RWPE2 (cell line): Measurements from ENCODE around the gene ALDH1A3.

Experiments used
- ATAC-seq: fragments of 200-7000 bp; cut with Tn5 transposase; 3 replicates; pipeline ENCODE4 v1.9.1; 2021; ENCODE audit warnings: low read depth
- DNase-seq: peaks from one replicate; pipeline ENCODE4 v3.0.0-alpha.2; 2020; ENCODE audit warnings: low spot score
- H3K27ac ChIP-seq: fragments of 450-650 bp; 2 replicates; pipeline ENCODE4 v1.5.1; 2017; ENCODE audit warnings: mild to moderate bottlenecking; ENCODE audit not compliant: poor library complexity, severe bottlenecking
- H3K27me3 ChIP-seq: fragments of 250-450 bp; sonication (Bioruptor Pico); 2 replicates; pipeline ENCODE4 v1.5.1; 2021; ENCODE audit warnings: mild to moderate bottlenecking, moderate library complexity; ENCODE audit not compliant: insufficient read depth, poor library complexity, severe bottlenecking
- H3K36me3 ChIP-seq: fragments of 250-450 bp; sonication (Bioruptor Pico); 2 replicates; pipeline ENCODE4 v1.5.1; 2020; ENCODE audit warnings: low read depth, mild to moderate bottlenecking, moderate library complexity
- H3K4me1 ChIP-seq: fragments of 250-450 bp; sonication (Bioruptor Pico); 2 replicates; pipeline ENCODE4 v1.5.1; 2021; ENCODE audit warnings: mild to moderate bottlenecking, moderate library complexity; ENCODE audit not compliant: insufficient read depth, poor library complexity, severe bottlenecking
- H3K4me3 ChIP-seq: fragments of 250-450 bp; sonication (Bioruptor Pico); 2 replicates; pipeline ENCODE4 v1.5.1; 2021; ENCODE audit warnings: mild to moderate bottlenecking, moderate library complexity; ENCODE audit not compliant: severe bottlenecking
- H3K9me3 ChIP-seq: fragments of 250-450 bp; sonication (Bioruptor Pico); 2 replicates; pipeline ENCODE4 v1.5.1; 2021; ENCODE audit warnings: mild to moderate bottlenecking, moderate library complexity; ENCODE audit not compliant: severe bottlenecking
- CTCF ChIP-seq: fragments of 450-650 bp; IDR thresholded peaks from one replicate; pipeline ENCODE4 v1.5.1; 2017; ENCODE audit warnings: mild to moderate bottlenecking, moderate library complexity; ENCODE audit not compliant: poor library complexity, severe bottlenecking

ALDH1A3 gene

GRCh38 chr15:100952566-100952965 lies 72.9 kb downstream of the ALDH1A3 start:
- no peak for ATAC-seq
- H3K36me3 ChIP-seq: peaks cover 6% of the 10 kb centered on the region; the same call in 1 of the 2 replicates
- no peak overlapping the region for H3K4me3 ChIP-seq
- TF ChIP-seq CTCF: no peak
- no peaks in the 10 kb centered on the region for H3K9me3 ChIP-seq
- DNase-seq: no peak
- H3K27ac ChIP-seq: no peak overlapping the region
- no peaks in the 10 kb centered on the region for H3K27me3 ChIP-seq
- H3K4me1 ChIP-seq: no peaks in the 10 kb centered on the region

GRCh38 chr15:100958326-100959065 lies 78.9 kb downstream of the ALDH1A3 start:
- TF ChIP-seq CTCF: no peak
- no peaks in the 10 kb centered on the region for H3K36me3 ChIP-seq
- ATAC-seq: peak; percentile 91
- no peak overlapping the region for H3K27ac ChIP-seq
- peaks cover 14% of the 10 kb centered on the region for H3K4me1 ChIP-seq
- DNase-seq: no peak
- H3K27me3 ChIP-seq: no peaks in the 10 kb centered on the region
- no peak overlapping the region for H3K4me3 ChIP-seq
- H3K9me3 ChIP-seq: no peaks in the 10 kb centered on the region

- no peaks in the 10 kb centered on the region for H3K27me3 ChIP-seq
- H3K9me3 ChIP-seq: no peaks in the 10 kb centered on the region
- H3K4me1 ChIP-seq: peaks cover 14% of the 10 kb centered on the region
- DNase-seq: no peak
- no peak for TF ChIP-seq CTCF
- no peak for ATAC-seq
- no peak overlapping the region for H3K4me3 ChIP-seq
- H3K27ac ChIP-seq: no peak overlapping the region
- H3K36me3 ChIP-seq: no peaks in the 10 kb centered on the region
These were observed 79.7 kb downstream of the ALDH1A3 start for GRCh38 chr15:100959066-100960050.
